Left hindlimb (tissue), 1 donor: ENCODE data around the gene KRAS.
"Not testable (repeated sequence)": the region's sequence is repeated elsewhere in the genome, so short reads cannot be mapped to it uniquely, and the experiment has no call there.

Experiments
- DNase-seq: peaks from one replicate; pipeline ENCODE4 v3.0.0-alpha.2; 2018

The KRAS gene

DNA sequence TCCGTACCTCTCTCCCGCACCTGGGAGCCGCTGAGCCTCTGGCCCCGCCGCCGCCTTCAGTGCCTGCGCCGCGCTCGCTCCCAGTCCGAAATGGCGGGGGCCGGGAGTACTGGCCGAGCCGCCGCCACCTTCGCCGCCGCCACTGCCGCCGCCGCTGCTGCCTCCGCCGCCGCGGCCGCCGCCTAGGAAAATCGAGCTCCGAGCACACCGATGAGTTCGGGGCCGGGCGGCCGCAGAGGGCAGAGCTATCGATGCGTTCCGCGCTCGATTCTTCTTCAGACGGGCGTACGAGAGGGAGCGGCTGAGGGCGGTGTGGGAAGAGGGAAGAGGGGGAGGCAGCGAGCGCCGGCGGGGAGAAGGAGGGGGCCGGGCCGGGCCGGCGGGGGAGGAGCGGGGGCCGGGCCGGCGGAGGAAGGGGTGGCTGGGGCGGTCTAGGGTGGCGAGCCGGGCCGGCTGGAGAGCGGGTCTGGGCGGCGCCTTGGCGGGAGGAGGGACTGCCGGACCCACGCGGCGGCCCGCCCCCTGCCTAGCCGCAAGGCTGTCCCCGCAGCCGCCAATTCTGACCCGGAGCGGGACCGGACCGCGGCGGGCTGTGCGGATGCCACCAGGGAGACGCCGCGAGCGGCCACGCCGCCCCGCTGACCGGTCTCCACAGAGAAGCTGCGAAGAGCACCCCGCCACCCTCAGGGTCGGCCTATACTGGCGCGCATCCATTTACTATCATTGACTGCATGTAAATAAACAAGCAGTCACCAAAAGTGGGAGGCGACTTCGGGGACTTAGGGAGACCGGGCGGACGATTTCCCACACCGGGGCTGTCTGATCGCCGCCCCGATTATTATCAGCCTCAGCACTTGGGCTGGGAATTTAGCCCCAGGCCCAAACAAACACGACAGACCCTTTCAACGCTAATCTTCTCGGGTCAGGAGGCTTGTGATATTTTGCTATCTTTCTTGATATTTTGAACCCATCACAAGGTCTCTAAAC lies at the start of gene KRAS:
KRAS (minus strand) TSS at position 186 of the 987 bp plus-strand sequence.
- peak; percentile 97 for DNase-seq

DNA sequence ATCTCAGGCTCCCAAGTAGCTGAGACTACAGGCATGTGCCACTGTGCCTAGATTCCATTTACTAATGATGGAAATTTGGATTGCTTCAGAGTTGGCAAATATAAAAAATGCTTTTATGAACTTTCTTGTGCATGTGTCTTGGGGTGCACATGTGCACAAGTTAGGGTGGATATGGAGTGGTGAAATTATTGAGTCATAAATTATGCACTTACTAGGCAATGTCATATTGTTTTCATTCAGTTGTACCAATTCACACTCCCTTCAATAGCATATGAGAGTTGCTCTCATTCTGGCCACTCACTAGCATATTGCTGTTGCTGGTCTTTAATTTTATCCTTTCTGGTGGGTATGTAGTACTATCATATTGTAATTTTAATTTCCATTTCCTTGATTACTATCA lies 45.7 kb upstream of the KRAS start:
- DNase-seq = no peak

DNA sequence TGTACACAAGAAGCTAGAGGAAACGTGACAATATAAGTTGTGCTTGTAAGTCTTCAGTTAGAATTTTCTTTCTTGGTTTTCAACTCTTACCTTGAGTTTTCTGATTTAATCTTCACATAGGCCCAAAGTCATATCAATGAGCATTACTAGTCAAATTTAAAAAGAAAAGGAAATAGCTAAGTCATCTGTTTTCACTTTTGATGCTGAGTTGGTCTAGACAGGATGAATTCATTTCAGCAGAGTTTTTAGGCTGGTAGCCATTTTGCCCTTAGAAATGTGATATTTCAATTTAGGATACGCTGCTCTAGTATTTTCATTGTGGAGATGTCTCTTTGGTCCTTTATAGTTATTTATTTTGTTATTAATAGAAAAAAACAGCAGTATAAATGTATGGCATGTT lies 44.6 kb upstream of the KRAS start:
- DNase-seq = no peak

DNA sequence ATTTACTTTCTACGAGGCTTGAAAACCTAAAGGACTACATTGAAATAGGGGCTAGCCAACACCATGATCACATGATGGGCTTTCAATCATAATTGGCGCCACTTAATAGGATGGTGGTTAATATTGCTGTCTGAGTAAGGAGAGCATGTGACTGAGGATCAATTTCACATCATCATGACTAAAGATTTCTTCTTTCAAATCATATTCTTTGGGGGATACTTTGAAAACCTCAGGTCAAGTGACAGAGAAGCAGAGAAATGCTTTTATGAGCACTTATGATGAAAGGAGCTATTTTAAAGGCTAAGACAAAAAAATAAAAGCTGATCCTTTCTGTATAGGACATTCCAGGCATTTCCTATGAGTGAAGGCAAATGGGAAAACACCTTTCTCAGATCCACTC lies 42.9 kb upstream of the KRAS start:
- DNase-seq = no peak

DNA sequence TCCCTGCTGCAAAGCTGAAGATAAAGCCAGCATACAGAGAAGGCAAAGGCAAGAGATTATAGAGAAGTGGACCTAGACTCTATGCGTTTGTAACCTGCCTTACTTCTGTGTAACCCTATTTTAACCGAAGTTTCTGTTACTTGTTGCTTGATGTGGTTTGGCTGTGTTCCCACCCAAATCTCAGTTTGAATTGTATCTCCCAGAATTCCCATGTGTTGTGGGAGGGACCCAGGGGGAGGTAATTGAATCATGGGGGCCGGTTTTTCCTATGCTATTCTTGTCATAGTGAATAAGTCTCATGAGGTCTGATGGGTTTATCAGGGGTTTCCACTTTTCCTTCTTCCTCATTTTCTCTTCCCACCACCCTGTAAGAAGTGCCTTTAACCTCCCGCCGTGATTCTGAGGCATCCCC lies 42.1 kb upstream of the KRAS start:
- DNase-seq = not testable (repeated sequence)

DNA sequence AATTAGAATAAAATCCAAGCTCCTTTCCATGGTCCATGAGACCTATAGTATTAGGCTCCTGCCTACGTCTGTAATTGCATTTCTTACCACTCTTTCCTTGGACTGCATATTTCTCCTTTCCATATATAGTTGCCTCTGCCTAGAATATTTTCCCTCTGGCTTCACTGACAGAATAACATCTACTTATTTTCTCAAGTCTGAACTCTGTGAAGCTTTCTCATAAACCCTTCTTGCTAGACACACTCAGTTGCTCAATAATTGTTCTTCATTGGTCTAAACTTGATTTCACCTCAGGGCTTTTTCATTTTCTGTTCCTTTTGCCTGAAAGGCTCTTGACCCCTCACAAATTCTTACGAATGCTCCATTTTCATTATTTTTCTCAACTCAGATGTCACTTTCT lies 36.9 kb upstream of the KRAS start:
- DNase-seq = no peak

DNA sequence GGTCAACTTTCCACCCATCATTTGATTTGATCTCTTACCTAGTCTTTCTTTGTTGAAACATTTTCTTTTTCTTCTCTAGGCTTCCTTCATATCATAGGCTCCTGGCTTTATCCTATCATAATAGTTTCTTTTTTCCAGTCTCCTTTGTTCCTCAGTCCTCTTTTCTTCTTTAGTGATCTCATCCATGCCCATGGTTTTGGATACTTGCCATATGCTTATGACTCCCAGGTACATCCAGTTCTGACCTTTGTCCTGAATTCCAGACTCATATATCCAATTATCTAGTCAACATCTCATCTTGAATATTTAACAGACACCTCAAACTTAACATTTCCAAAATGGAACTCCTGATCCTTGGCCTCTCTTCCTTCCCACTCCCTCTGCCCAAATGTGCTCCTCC lies 36.1 kb upstream of the KRAS start:
- no peak for DNase-seq

DNA sequence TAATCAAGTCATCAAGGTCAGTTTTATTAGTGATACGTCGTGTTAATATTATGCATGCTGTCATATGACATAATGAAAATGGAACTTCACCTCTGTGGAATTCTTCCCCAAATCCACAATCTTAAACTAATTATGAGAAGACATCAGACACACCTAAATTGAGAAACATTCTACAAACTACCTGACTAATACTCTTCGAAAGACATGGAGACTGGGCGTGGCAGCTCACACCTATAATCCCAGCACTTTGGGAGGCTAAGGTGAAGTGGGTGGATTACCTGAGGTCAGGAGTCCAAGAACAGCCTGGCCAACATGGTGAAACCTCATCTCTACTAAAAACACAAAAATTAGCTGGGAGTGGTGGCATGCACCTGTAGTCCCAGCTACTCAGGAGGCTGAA lies 33.3 kb upstream of the KRAS start:
- no peak for DNase-seq

DNA sequence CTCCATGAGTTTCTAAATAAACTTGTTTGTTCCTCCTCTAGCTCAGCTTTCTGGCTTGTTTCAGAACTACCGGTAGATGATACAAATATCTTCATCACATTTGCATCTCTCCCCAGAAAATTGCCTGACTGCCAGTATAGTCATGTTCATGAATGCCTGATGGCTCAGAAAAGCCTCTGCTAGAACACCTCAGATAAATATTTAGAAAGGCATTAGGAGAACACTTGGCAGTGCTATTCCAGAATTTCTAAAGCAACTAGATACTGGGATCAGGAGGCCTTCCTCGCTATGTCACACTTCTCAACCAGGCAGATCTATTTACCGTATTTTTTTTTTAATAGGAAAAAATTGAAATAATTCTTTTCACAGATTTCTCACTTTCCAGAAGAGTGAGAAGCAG lies 32.3 kb upstream of the KRAS start:
- no peak for DNase-seq

DNA sequence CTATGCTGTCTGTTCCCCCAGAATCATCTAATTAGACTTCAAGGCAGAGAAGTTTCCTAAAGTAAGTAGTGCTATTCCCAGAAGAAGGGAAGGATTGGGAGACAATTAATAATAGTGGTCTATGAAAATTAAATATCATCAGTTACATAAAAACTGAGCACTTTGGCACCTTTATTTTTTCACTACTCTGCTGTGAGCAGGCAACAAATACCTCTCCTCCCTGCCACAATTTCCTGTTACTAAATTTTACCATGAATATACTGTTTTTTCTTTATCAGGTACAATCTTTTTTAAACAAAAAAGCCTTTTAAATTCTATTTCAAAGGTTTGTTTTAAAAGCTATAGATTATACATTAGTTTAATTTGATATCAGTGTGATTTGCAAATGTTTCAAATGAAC lies 29.4 kb upstream of the KRAS start:
- no peak for DNase-seq

DNA sequence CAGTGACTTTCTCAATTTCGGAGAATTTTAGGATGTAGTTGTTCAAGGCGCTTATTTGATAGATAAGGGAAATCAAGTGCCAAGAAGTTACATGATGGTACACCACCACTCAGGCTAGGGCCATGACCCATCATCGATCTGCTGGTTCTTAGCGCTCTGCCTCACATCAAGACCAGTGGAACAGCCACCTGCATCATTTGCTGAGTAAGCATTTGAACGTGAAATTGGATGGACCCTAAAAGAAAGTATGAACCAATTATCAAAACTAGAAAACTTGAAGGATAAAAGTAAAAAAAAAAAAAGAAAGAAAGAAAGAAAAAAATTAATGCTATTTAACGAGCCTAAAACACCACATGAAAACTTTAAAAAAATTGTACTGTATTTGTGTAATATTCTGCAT lies 27.5 kb upstream of the KRAS start:
- DNase-seq = no peak

DNA sequence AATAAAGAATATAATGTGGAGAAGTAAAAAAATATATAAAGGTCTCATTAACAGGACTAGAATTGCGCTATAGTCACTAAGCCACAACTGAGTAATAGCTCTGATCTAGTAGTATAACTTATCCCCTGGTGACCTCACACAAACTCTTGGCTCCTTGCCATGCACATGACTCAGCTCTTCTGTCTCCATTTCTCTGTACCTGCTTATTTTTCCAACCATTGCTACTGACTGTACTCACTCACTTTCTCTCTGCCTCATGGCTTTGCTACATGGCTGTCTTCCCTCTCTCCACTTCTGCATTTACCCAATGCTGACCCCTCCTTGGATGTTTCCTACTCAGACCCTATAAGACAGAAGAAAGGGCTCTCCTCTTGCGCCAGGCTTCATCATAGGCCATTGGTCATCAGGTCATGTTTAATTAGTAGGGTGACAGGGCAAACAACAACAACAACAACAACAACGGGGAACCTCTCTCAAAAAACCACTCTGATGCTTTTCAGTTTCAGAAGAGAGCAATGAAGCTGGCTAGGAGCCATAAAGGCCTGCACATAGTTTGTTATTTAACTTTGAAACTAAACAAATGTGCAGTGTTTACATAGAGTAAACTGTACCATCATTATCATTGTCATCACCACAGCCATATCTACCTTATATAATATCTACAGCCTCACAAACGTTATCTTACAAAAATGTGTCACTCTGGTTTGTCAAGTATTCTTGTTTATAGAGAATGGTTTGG lies 25.6 kb upstream of the KRAS start:
- no peak for DNase-seq

DNA sequence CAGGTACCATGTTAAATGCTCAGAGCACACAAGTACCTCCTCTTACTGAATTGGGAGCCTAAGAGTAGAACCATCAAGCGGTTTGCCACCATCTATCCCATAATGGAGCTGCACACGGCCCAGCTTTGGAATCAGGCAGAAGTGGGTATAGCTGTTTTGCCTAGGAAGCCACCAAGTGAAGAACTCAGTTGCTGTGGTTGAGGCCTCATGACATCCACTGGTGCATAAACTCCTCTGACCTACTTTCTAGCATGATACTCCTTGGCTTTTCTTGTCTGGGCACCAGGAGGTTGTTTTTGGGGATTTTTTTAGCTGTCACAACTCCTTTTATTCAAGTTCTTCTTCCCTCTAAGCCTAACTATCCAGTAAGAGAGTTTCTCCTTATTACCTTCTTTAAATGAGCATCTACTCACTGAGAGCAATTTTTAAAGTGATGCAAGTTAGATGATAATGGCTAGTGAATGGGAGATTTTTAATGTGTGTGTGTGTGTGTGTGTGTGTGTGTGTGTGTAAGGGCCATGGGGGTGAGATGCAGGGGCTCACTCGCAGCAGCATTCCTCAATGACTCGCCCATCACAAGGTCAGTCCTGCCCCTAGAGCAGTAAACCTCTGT lies 20.9 kb upstream of the KRAS start:
- DNase-seq = no peak

DNA sequence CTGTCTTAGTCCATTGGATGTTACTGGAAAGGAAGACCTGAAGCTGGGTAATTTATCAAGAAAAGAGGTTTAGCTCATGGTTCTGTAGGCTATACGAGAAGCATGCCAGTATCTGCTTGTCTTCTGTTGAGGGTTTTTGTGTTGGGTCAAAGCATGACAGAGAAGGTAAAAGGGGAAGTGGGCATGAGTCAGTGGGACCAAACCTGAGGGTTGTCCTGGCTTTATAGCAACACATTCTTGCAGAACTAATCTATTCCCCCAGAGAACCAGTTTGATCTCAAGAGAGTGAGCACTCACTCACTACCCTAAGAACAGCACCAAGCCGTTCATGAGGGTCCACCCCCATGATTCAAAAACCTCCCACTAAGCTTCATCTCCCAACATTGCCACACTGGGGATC lies 19.0 kb upstream of the KRAS start:
- DNase-seq = no peak

DNA sequence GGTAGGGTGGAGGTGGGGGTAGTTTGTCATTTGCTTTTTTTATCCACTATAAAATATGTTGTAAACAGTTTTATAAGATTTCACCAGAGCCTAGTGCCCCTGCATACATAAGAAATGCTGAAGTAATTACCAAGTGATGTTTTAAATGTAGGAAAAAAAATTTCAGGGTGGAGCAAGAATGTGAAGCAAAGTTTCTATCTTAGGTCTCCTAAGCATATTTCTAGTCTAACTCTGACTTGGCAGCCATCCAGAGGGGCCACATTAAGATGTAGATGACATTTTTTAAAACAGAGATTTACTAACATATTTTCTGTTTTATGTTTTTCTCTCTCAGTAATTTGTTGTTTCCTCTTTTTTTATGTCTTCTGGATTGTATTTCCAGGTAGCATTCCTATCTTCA lies 15.8 kb upstream of the KRAS start:
- DNase-seq = no peak

DNA sequence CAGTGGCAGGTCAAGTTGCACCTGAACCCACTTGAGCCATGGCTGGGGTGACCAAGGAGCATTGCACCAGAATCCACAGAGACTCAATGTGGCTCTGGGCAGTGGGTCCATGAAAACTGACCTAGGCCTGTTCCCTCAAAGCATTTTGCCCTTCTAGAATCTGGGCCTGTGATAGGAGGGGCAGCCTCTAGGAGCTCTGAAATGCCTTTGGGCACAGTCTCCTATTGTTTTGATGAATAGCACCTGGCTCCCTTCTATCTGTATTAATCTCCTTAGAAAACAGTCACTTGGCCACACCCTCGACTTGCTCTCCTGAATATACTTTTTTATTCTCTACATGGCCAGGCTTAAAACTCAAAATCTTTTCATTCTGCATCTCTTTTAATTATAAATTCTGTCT lies 14.1 kb upstream of the KRAS start:
- no peak for DNase-seq

DNA sequence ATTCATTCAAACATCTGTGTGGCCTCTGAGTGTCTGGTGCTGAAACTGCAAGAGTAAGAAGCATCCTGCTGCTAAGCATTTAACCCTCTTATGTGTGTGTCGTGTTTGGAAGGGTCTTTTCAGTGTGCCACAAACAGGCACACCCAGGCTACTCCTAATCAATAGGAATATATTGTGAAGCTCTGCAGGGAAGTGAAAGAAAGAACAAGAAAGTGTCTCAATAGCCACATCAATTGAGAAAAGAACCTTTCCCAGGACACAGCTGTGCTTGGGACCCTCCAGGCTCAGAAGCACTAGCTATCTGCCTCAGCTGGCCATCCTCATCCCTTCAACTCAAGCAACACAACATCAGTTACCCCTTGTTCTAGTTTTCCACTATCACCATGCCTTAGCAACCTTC lies 13.4 kb upstream of the KRAS start:
- no peak for DNase-seq

DNA sequence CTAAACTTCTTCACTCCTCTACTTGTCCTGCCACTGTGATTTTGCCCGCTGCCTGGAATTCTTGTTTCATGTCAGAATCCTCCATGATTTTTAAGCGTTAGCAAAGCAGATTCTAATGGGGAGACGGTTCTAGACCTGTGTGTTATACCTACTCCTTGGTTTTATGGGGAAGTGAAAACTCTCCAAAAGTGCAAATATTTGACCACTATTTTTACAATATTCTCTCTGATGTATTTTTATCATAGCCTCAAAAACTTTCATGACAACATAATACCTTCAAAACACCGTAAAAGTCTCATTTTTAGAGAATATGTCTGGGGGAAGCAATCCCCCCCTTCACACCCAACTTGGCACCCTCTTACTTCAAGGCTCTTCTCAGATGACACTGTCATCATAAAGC lies 12.9 kb upstream of the KRAS start:
- no peak for DNase-seq

DNA sequence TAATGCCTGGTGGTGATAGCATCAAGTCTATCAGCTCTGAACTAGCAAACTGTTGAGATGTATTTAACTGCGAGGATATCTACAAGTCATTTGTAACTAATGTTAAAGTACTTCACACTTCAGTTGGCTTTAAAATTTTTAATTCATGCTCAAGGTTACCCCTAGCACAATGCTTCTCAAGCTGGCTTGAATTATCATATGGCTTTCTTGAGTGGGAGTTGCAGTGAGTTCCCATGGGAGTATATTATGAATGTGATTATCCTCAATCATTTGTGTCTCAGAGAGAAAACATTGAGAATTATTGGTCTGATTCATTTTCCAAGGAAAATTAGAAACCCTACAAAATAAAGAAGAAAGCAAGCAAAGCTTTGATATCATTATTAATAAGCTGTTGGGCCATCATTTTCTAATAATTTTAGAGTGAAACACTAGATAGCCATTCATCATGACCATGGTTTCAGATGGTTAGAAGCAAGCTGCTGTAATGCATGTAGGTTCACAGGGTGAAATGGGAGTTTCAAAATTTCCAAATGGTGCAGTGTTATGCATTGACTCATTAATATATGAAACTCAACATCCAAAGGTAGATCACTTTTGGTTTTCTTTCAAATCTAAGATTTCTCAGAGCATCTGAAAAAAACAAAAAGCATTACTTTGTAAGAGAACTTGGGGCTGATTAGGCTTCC lies 11.8 kb upstream of the KRAS start:
- DNase-seq = no peak

DNA sequence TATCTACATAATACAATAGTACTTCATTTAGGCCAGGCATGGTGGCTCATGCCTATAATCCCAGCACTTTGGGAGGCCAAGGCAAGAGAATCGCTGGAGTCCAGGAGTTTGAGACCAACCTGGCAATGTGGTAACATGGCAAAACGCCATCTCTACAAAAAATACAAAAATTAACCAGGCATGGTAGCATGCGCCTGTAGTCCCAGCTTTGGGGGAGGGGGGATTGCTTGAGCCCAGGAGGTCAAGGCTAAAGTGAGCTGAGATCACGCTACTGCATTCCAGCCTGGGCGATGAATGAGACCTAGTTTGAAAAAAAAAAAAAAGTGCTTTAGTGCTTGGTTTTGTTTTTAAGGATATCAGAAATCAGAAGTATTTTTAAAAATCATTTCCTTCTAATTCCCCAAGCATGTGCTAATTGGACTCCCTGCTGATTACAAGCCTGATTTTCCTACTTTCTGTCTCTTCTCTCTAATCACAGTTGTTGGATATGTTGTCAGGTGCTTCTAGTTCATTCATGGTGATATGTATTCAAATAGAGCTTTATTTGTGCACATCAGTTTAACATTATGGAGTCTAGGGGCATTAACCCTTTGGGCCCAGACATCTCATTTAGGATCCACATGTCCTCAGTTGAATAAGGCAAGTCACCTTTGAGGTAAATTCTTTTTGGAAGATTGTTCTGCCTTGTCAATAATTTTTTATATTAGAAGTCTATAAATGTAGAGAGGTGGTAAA lies 7.0 kb upstream of the KRAS start:
- no peak for DNase-seq

DNA sequence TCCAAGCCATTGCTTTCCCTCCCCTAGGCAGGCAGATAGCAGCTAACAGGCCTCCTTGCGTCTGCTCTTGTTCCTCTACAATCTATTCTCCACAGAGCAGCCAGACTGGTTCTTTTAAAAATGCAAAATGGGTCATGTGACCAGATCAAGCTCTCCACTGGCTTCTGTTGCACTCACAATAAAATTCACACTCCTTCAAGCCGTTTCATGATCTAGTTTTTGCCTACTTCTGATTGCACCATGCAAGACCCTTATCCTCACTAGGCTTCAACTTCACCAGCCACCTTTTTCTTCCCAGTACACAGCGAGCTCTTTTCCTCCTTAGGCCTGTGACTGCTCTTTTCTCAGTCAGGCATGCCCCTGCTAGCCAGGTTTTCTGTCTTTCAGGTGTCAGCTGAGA lies 6.1 kb upstream of the KRAS start:
- no peak for DNase-seq

DNA sequence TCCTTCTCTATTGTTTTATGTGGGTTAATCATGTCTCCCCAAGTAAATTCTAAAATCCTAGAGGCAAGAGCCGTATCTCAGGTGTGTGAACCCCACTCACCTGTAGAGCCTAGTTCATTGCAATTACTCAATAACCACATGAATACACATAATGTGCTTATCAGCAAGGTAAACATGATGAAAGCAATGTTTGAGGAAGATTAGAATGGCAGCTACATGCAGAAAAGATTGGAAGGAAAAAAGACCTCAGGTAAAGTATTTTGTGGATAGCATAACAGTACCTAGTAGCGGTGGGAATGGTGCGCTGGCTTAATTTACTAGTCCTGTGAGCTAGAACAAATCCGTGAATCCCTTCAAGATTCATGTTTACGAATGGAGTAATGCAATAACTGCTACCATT lies 5.3 kb upstream of the KRAS start:
- DNase-seq = no peak
